GM12878 (cell line): Measurements from ENCODE around the gene RBM4B. TPM values are rescaled to one million over a fixed set of nuclear protein-coding genes. Genes with fewer than 3 reads are reported as not detected.

Experiments used
- ATAC-seq: fragments of 200-7000 bp; cut with Tn5 transposase; 3 replicates; pipeline ENCODE4 v1.9.1; 2020; ENCODE audit warnings: mild to moderate bottlenecking, moderate library complexity
- BruUV-seq: library from RNA; stranded (reverse); fragments of 400-500 nt; replicated peaks from 2 replicates; lab custom pipeline; 2021; lab: Mats Ljungman, UMichigan
- CTCF ChIA-PET: fragments of 300-600 bp; sonication (Branson Sonifier 250); formaldehyde crosslinking; extraction: SDS; loops from one replicate; lab custom pipeline; 2021; ENCODE audit warnings: inconsistent platforms; lab: Yijun Ruan, JAX
- POLR2A ChIA-PET: fragments of 350-600 bp; formaldehyde crosslinking; extraction: SDS; loops from one replicate; lab custom pipeline; 2021; ENCODE audit warnings: inconsistent platforms; lab: Charles Lee
- RAD21 ChIA-PET: fragments of 300-600 bp; sonication (Branson Sonifier 250); formaldehyde crosslinking; loops from one replicate; lab custom pipeline; 2023; ENCODE audit warnings: antibody characterized with exemption; ENCODE audit not compliant: unreplicated experiment; lab: Charles Lee
- SMC1A ChIA-PET: fragments of 300-600 bp; sonication (Branson Sonifier 250); formaldehyde crosslinking; loops from one replicate; lab custom pipeline; 2023; ENCODE audit not compliant: unreplicated experiment, uncharacterized antibody; lab: Charles Lee
- DNase-seq: peaks from one replicate; pipeline ENCODE4 v3.0.0-alpha.2; 2011; ENCODE audit warnings: low read depth, low spot score
- FAIRE-seq: peaks from 3 replicates; lab custom pipeline; 2011; peaks lifted over from hg19 to GRCh38; lab: Jason Lieb, UNC
- H2AFZ ChIP-seq: 2 replicates; pipeline ENCODE4 v1.6.0; 2011; ENCODE audit warnings: low read depth, low read length, control low read depth; ENCODE audit not compliant: control insufficient read depth
- H3K27ac ChIP-seq: 2 replicates; pipeline ENCODE4 v1.5.1; 2011; ENCODE audit warnings: control low read depth; ENCODE audit not compliant: control insufficient read depth, insufficient read depth
- H3K27me3 ChIP-seq, 2 experiments: replicated peaks in 1 of 2; 2 replicates each; pipeline versions ENCODE4 v1.6.0 to v1.6.1; 2011; ENCODE audit warnings: low read length in 1 of 2; ENCODE audit not compliant: control insufficient read depth in 2 of 2, insufficient read depth in 2 of 2
- H3K36me3 ChIP-seq, 2 experiments: 2 replicates each; pipeline ENCODE4 v1.5.1; 2011; ENCODE audit warnings: low read length in 1 of 2; ENCODE audit not compliant: control insufficient read depth in 2 of 2, insufficient read depth in 2 of 2
- H3K4me1 ChIP-seq: 2 replicates; pipeline ENCODE4 v1.6.1; 2011; ENCODE audit warnings: mild to moderate bottlenecking, low read length, moderate library complexity, mixed read lengths; ENCODE audit not compliant: control insufficient read depth, insufficient read depth
- H3K4me2 ChIP-seq: 2 replicates; pipeline ENCODE4 v1.6.0; 2011; ENCODE audit warnings: control low read depth; ENCODE audit not compliant: control insufficient read depth, insufficient read depth
- H3K4me3 ChIP-seq: fragments of 200-600 bp; sonication (generic); 2 replicates; pipeline ENCODE4 v1.5.1; 2016
- H3K79me2 ChIP-seq: 2 replicates; pipeline ENCODE4 v1.6.0; 2011; ENCODE audit warnings: low read length; ENCODE audit not compliant: control insufficient read depth, insufficient read depth
- H3K9ac ChIP-seq: 2 replicates; pipeline ENCODE4 v1.8.0; 2011; ENCODE audit warnings: low read length, control low read depth, mixed read lengths; ENCODE audit not compliant: control insufficient read depth, insufficient read depth
- H3K9me3 ChIP-seq: replicated peaks from 3 replicates; pipeline ENCODE4 v1.5.1; 2011; ENCODE audit warnings: mild to moderate bottlenecking, low read length; ENCODE audit not compliant: control insufficient read depth, insufficient read depth
- H4K20me1 ChIP-seq: 2 replicates; pipeline ENCODE4 v1.6.0; 2011; ENCODE audit not compliant: control insufficient read depth, insufficient read depth
- CEBPB ChIP-seq, 2 experiments: fragments of 150-350 bp in 1 of 2; IDR thresholded peaks; 2 replicates each; pipeline ENCODE4 v1.6.1; 2012 to 2014; ENCODE audit warnings: low read depth in 2 of 2, low read length in 2 of 2, borderline replicate concordance in 1 of 2, inconsistent platforms in 1 of 2
- CHD1 ChIP-seq: IDR thresholded peaks from 2 replicates; pipeline ENCODE4 v1.6.1; 2012; ENCODE audit warnings: low read depth, low read length, improper control_type of control experiment
- GATAD2B ChIP-seq: fragments of 450-650 bp; conservative IDR thresholded peaks from 2 replicates; pipeline ENCODE4 v1.6.1; 2017; ENCODE audit warnings: low read depth, mild to moderate bottlenecking, moderate library complexity
- MEF2B ChIP-seq: fragments of 450-650 bp; IDR thresholded peaks from 2 replicates; pipeline ENCODE4 v1.6.1; 2018; ENCODE audit warnings: mild to moderate bottlenecking, moderate library complexity; ENCODE audit not compliant: partially characterized antibody, poor library complexity, severe bottlenecking
- POLR2AphosphoS2 ChIP-seq: IDR thresholded peaks from 2 replicates; pipeline ENCODE4 v1.6.1; 2011; ENCODE audit warnings: low read depth, mild to moderate bottlenecking, low read length, improper control_type of control experiment, moderate library complexity
- ZBTB4 ChIP-seq: fragments of 450-650 bp; formaldehyde crosslinking; IDR thresholded peaks from 2 replicates; pipeline ENCODE4 v1.4.0; 2022; ENCODE audit warnings: mild to moderate bottlenecking, moderate library complexity
- WGBS: methylation state at CpG from one replicate; pipeline ENCODE4 v1.1.6; 2016; ENCODE audit warnings: low lambda C conversion rate; ENCODE audit not compliant: insufficient replicate concordance, insufficient coverage; ENCODE audit errors: missing lambda C conversion rate; 5-methylcytosine and 5-hydroxymethylcytosine counted together
- in situ Hi-C: fragments of 300-500 bp; cut with MboI; formaldehyde crosslinking; loops from 9 replicates; pipeline ENCODE4 v1.14.3; 2018; ENCODE audit warnings: mixed read lengths
- intact Hi-C: fragments of 100-400 bp; cut with micrococcal nuclease; formaldehyde crosslinking; loops from one replicate; pipeline ENCODE4 v1.14.2; 2022; ENCODE audit not compliant: unreplicated experiment
- polyA plus RNA-seq, 11 experiments: library from polyadenylated mRNA; depleted of rRNA in 4 of 11; unstranded in 6 of 11; stranded (reverse) in 5 of 11; fragments of >200 nt; fragmentation: Nextera tagmentation in 4 of 11; fragmentation: Illumina TruSeq in 1 of 11; extraction: Ambion mirVana in 4 of 11; extraction: Trizol in 1 of 11; gene quantifications; 1 replicate in 1 of 11; 2 replicates in 10 of 11; pipeline versions ENCODE4 v1.2.1 to v1.2.3, GENCODE V29; 2011 to 2016; ENCODE audit warnings: inconsistent platforms in 2 of 11, missing spikeins in 2 of 11, low read depth in 1 of 11
- total RNA-seq, 4 experiments: library from RNA; depleted of rRNA in 3 of 4; stranded (reverse); fragments of >200 nt in 3 of 4; fragmentation: Illumina TruSeq in 1 of 4; extraction: Trizol in 1 of 4; gene quantifications; 2 replicates each; pipeline versions ENCODE4 v1.2.1 to v1.2.3, GENCODE V29; 2013 to 2021

RBM4B gene
- total and polyA plus RNA-seq, 10 of the 15 experiments (the other 5 are each of a cell fraction or from before 2014, with no cell fraction given), result 16.1 to 37.0 (median 21.6) TPM

- TF ChIP-seq MEF2B, result no peak
- no peak for TF ChIP-seq POLR2AphosphoS2
- TF ChIP-seq ZBTB4 (CRISPR knock-in tag), result no peak
- no peak for TF ChIP-seq GATAD2B
- no peak for TF ChIP-seq CEBPB (IDR thresholded peaks at IDR 0.05; ENCODE audit: borderline replicate concordance in 1 of 2, low read depth in 2 of 2, low read length in 2 of 2)
- no peak for TF ChIP-seq CHD1
- H3K36me3 ChIP-seq, result no peaks in the 10 kb centered on the region
- in situ Hi-C loops, result no loop called here
- no peaks in the 10 kb centered on the region for H3K9me3 ChIP-seq
- H3K4me1 ChIP-seq, result no peaks in the 10 kb centered on the region
- no peaks in the 10 kb centered on the region for H3K79me2 ChIP-seq
- FAIRE-seq (no peak), ATAC-seq (no peak), DNase-seq (no peak)
- no peak overlapping the region for H3K4me3 ChIP-seq
- H3K4me2 ChIP-seq, result no peak overlapping the region
- 50% methylated on average over 18 of the region's 26 CpGs for WGBS
- POLR2A ChIA-PET, result no interaction called here
- intact Hi-C loops, result no loop called here
- no peak overlapping the region for H2AFZ ChIP-seq
- CTCF ChIA-PET, result no interaction called here
- no peak overlapping the region for H3K9ac ChIP-seq
- H4K20me1 ChIP-seq, result no peaks in the 10 kb centered on the region
- RAD21 ChIA-PET, result no interaction called here
- no TSS peak for BruUV-seq
- no peak overlapping the region for H3K27ac ChIP-seq
- SMC1A ChIA-PET, result no interaction called here
- no peaks in the 10 kb centered on the region; a peak in 1 of 4 replicates for H3K27me3 ChIP-seq
Observed at GRCh38 chr11:66718320-66718971, 40.8 kb upstream of the RBM4B start.
